A673 (cell line): Measurements from ENCODE around the gene SLC12A3. TPM values are rescaled to one million over a fixed set of nuclear protein-coding genes. Genes with fewer than 3 reads are reported as not detected.

Experiments
- BruUV-seq: library from RNA; stranded (reverse); fragments of 400-500 nt; replicated peaks from 2 replicates; lab custom pipeline; 2021; lab: Mats Ljungman, UMichigan
- CTCF ChIA-PET: fragments of 300-600 bp; sonication (Branson Sonifier 250); formaldehyde crosslinking; loops from one replicate; lab custom pipeline; 2022; ENCODE audit warnings: antibody characterized with exemption; lab: Charles Lee
- POLR2A ChIA-PET: fragments of 300-600 bp; sonication (Branson Sonifier 250); formaldehyde crosslinking; loops from one replicate; lab custom pipeline; 2022; ENCODE audit warnings: antibody characterized with exemption; ENCODE audit not compliant: low non-redundant PET; lab: Charles Lee
- DNase-seq: peaks from one replicate; pipeline ENCODE4 v3.0.0-alpha.2; 2015; ENCODE audit warnings: low spot score
- H3K27ac ChIP-seq: fragments of 200-600 bp; sonication (generic); 2 replicates; pipeline ENCODE4 v1.5.1; 2016; ENCODE audit warnings: mixed run types, low read depth, mild to moderate bottlenecking, mixed read lengths, antibody characterized with exemption, low read length; ENCODE audit not compliant: poor library complexity, severe bottlenecking
- H3K27me3 ChIP-seq: fragments of 200-600 bp; sonication (generic); replicated peaks from 2 replicates; pipeline ENCODE4 v1.6.1; 2017; ENCODE audit warnings: mixed run types, low read depth, mild to moderate bottlenecking, mixed read lengths, antibody characterized with exemption, low read length; ENCODE audit not compliant: insufficient read depth, poor library complexity
- H3K36me3 ChIP-seq: fragments of 200-600 bp; sonication (generic); 2 replicates; pipeline ENCODE4 v1.6.1; 2016; ENCODE audit warnings: mixed run types, mild to moderate bottlenecking, mixed read lengths, antibody characterized with exemption, low read length; ENCODE audit not compliant: insufficient read depth, poor library complexity, severe bottlenecking
- H3K4me1 ChIP-seq: fragments of 200-600 bp; sonication (generic); 2 replicates; pipeline ENCODE4 v1.6.1; 2017; ENCODE audit warnings: mixed run types, mild to moderate bottlenecking, mixed read lengths, antibody characterized with exemption, low read length; ENCODE audit not compliant: insufficient read depth, poor library complexity, severe bottlenecking
- H3K4me3 ChIP-seq: fragments of 200-600 bp; sonication (generic); 2 replicates; pipeline ENCODE4 v1.5.1; 2016; ENCODE audit warnings: low read depth, mixed run types, mild to moderate bottlenecking, mixed read lengths, low read length; ENCODE audit not compliant: poor library complexity, severe bottlenecking
- H3K9me3 ChIP-seq: fragments of 200-600 bp; sonication (generic); 2 replicates; pipeline ENCODE4 v1.6.1; 2016; ENCODE audit warnings: mixed run types, low read depth, mild to moderate bottlenecking, mixed read lengths, antibody characterized with exemption, low read length; ENCODE audit not compliant: poor library complexity, severe bottlenecking
- CTCF ChIP-seq: fragments of 300-800, 200-600 bp; sonication (generic); conservative IDR thresholded peaks from 2 replicates; pipeline ENCODE4 v1.5.1; 2017; ENCODE audit warnings: low read depth, mild to moderate bottlenecking, antibody characterized with exemption, low read length, moderate library complexity, mixed read lengths
- EZH2 ChIP-seq: fragments of 200-600 bp; sonication (generic); IDR thresholded peaks from 2 replicates; pipeline ENCODE4 v1.6.1; 2017; ENCODE audit warnings: borderline replicate concordance, low read depth, mild to moderate bottlenecking, mixed read lengths, antibody characterized with exemption, low read length; ENCODE audit not compliant: poor library complexity, severe bottlenecking
- intact Hi-C: fragments of 100-400 bp; cut with micrococcal nuclease; formaldehyde crosslinking; loops from one replicate; pipeline ENCODE4 v1.10.0; 2022; ENCODE audit not compliant: unreplicated experiment
- total RNA-seq: library from RNA; stranded (reverse); gene quantifications from 2 replicates; pipeline ENCODE4 v1.2.3, GENCODE V29; 2021

Gene SLC12A3
- total RNA-seq, 1 experiment from 2014 or later: not detected

- Histone ChIP-seq H3K27me3 (no peaks in the 10 kb centered on the region), H3K9me3 (no peaks in the 10 kb centered on the region), H3K4me1 (no peaks in the 10 kb centered on the region), H3K4me3 (no peak overlapping the region), H3K36me3 (no peaks in the 10 kb centered on the region), H3K27ac (no peak overlapping the region)
- no TSS peak for BruUV-seq
- intact Hi-C loops: no loop called here
- no peak for DNase-seq
- POLR2A ChIA-PET: no interaction called here
- no peak for TF ChIP-seq EZH2
- TF ChIP-seq CTCF: no peak
- CTCF ChIA-PET: no interaction called here
These were observed 48.0 kb downstream of the SLC12A3 start for GRCh38 chr16:56912746-56913708.

- Histone ChIP-seq H3K4me1 (no peaks in the 10 kb centered on the region), H3K4me3 (no peak overlapping the region), H3K27ac (no peak overlapping the region), H3K9me3 (no peaks in the 10 kb centered on the region), H3K36me3 (no peaks in the 10 kb centered on the region), H3K27me3 (no peaks in the 10 kb centered on the region)
- BruUV-seq: no TSS peak
- TF ChIP-seq EZH2: no peak
- no peak for TF ChIP-seq CTCF
- CTCF ChIA-PET: interaction anchor here (0.7 kb wide), 1 partner anchor 49 kb away, joined by 3 read pairs; no protein-coding TSS in a partner anchor
- intact Hi-C loops: no loop called here
- POLR2A ChIA-PET: no interaction called here
- DNase-seq: no peak
These were observed 49.9 kb downstream of the SLC12A3 start for GRCh38 chr16:56914896-56915295.

- H3K27ac ChIP-seq: no peak overlapping the region
- H3K4me1 ChIP-seq: no peaks in the 10 kb centered on the region
- TF ChIP-seq CTCF: no peak
- no peaks in the 10 kb centered on the region for H3K36me3 ChIP-seq
- intact Hi-C loops: no loop called here
- H3K27me3 ChIP-seq: no peaks in the 10 kb centered on the region
- DNase-seq: no peak
- POLR2A ChIA-PET: no interaction called here
- CTCF ChIA-PET: no interaction called here
- H3K9me3 ChIP-seq: no peaks in the 10 kb centered on the region
- H3K4me3 ChIP-seq: no peak overlapping the region
- BruUV-seq: no TSS peak
These were observed 50.5 kb downstream of the SLC12A3 start for GRCh38 chr16:56915336-56916119.
